Activated CD4-positive, alpha-beta T cell treated with anti-CD3 and anti-CD28 coated beads for 4 hours (primary cell): Measurements from ENCODE around the gene MS4A4E.
"Not testable (repeated sequence)": the region's sequence is repeated elsewhere in the genome, so short reads cannot be mapped to it uniquely, and the experiment has no call there.

Source experiments
- DNase-seq, 2 donors: peaks; one replicate each; pipeline ENCODE4 v3.0.0-alpha.2; 2020

Gene MS4A4E

GRCh38 chr11:60214386-60214785 is 28.6 kb downstream of the MS4A4E start:
- DNase-seq: no peak

DNA sequence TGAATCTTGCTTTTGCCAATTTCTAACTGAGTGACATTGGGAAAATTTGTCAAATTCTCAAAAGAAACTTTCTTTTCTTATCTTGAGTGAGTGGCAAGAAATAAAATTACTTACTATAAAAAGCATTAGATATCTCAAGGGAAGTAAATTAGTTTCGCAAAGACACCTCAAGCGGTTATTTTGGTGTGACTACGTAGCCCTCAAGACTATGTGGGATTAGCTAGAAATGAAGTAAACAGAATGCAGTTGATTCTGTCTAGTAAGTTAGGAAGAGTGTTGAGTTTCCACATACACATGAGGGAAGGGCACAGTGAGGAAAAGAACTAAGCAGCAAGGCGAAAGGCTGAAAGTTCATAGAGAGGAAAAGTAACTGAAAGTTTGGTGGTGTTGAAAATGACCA is 31.7 kb downstream of the MS4A4E start:
- DNase-seq: no peak

GRCh38 chr11:60209977-60210376 is 33.0 kb downstream of the MS4A4E start:
- DNase-seq: no peak

DNA sequence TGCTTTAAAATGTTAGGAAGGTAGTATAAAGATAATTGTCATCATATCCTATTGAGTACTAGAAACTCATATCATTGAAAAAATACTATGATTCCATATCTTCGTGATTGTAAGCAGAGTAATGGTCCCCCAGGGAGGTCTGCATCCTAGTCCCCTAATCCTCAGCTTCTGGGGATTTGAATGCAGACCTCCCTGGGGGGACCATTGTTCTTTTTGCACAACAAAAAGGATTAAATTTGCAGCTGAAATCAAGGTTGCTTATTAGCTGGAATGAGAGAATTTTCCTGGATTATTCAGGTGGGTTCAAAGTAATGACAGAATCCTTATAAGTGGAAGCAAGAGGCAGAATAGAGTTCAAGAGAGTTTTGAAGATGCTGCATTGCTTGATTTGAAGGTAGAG is 34.0 kb downstream of the MS4A4E start:
- DNase-seq: no peak

- no peak for DNase-seq
These were observed 34.6 kb downstream of the MS4A4E start for GRCh38 chr11:60208146-60208895.

- no peak for DNase-seq
These were observed 36.3 kb downstream of the MS4A4E start for GRCh38 chr11:60206616-60207015.

- no peak for DNase-seq
These were observed 38.0 kb downstream of the MS4A4E start for GRCh38 chr11:60204922-60205321.

- DNase-seq: not testable (repeated sequence)
These were observed 41.6 kb downstream of the MS4A4E start for GRCh38 chr11:60201334-60201733.

DNA sequence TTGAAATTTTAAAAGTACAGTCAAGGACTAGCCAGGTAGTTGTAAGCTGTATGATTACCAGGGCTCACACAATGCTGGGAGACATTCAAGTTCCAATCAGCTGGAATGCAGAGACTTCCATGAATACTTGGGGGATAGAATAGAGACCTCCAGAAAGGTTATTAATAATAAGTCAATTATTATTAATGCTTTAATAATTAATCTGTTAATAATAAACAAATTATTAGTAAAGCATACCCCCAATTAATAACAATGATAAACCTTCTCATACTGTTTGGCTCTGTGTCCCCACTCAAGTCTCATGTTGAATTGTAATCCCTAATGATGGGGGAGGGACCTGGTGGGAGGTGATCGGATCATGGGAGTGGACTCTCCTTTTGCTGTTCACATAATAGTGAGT is 45.5 kb downstream of the MS4A4E start:
- no peak for DNase-seq

- DNase-seq: no peak
These were observed 47.0 kb downstream of the MS4A4E start for GRCh38 chr11:60195923-60196368.

GRCh38 chr11:60194511-60194910 is 48.4 kb downstream of the MS4A4E start:
- no peak for DNase-seq

GRCh38 chr11:60193687-60194433 is 49.1 kb downstream of the MS4A4E start:
- DNase-seq: peak; percentile 20 to 63

GRCh38 chr11:60192564-60192963 is 50.4 kb downstream of the MS4A4E start:
- not testable (repeated sequence) for DNase-seq

DNA sequence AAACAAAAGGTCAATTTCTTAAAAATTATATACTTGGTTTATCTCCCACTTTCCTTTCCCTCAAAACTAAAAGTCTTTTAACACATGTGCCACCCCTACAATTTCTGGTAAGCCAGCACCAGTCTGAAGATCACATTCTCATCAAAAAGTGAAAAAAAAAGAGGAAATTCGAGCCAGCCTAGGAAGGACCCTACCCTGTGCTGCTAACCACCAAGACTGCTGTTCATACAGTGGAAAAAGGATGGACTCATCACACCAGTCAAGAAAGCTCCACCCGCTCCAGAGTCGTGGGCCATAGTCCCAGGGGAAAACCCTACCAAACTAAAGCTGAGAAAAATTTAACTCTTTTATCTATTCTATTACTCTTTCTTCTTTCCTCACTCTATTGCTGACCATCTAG is 54.5 kb downstream of the MS4A4E start:
- DNase-seq: not testable (repeated sequence)

- not testable (repeated sequence) for DNase-seq
These were observed 56.8 kb downstream of the MS4A4E start for GRCh38 chr11:60186128-60186527.

GRCh38 chr11:60185512-60185827 is 57.5 kb downstream of the MS4A4E start:
- DNase-seq: not testable (repeated sequence)

DNA sequence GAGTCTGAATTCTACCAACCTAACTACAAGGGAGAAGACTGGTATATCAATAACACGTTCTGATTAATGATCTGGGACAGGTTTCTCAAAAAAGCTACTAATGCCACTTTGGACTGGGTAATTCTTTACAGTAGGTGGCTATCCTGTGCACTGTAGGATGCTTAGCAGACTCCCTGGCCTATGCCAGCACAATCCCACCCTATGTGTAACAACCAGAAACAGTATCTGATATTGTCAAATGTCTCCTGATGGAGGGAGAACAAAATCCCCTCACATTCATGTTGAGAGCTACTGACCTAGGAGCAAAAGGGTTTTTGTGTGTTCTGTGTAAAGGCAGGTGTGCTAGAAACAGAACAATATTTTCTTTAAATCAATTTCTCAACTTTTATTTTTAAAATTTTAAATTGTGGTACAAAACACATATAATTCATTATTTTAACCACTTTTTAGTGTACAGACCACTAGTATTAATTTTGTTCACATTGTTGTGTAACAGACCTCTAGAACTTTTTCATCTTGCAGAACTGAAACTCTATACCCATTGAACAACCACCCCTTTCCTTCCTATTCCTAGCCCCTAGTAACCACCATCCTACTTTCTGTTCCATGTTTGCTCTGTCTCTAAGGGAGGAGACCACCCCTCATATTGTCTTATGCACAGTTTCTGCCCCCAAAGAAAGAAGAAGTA is 58.0 kb downstream of the MS4A4E start:
- DNase-seq: no peak

DNA sequence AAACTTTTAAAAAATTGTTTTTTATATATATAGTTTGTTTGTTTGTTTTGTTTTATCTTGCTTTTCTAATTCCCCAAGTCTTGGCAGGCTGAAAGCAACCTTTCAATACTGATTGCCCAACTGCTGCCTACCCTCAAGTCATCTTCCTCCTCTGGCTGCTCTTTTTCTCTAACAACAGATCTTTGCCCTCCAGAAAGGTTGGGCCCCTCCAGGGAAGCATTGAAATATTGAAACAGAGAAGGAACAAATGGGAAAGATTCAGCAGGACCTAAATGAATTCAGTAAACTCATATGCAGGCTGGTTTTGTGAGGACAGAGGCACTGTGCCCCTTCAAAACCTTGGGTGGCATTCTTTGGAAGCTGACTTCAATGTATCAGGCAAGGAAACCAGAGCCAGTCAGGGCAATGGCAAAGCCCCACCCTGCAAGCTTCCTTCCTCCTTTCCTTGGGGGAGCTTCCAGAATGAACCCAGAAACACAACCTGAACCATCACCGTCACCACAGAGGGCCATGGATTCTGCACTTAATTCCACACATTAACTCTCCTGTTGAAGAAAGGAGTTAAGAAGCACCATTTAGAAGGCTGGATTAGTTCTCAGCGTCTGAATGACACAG is 59.2 kb downstream of the MS4A4E start:
- DNase-seq: no peak

- DNase-seq: no peak
These were observed 60.2 kb downstream of the MS4A4E start, which contains the start of gene MS4A6A for GRCh38 chr11:60182541-60183330. MS4A6A (minus strand) TSS chr11:60183083; CDS start chr11:60181727, 1,356 bp downstream.

DNA sequence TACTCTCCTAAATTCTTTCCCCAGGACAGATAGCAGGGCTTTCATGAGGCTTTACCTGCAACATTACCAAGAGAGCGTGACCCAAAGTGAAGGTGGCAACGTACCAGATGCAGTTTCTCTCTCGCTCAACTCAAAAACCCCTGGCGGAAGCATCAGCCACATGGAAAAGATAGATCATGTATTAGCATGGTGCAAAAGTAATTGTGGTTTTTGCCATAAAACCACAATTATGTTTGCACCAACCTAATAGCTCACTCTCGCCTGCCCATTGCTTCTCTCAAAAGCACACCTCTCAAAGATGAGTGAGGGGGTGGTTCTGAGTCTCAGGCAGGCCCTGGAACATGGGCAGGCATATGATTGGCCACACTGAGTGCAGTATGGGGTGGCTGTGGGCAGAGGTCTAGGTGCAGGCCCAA is 67.1 kb downstream of the MS4A4E start:
- DNase-seq: no peak

GRCh38 chr11:60172011-60172410 is 70.9 kb downstream of the MS4A4E start:
- DNase-seq: no peak

DNA sequence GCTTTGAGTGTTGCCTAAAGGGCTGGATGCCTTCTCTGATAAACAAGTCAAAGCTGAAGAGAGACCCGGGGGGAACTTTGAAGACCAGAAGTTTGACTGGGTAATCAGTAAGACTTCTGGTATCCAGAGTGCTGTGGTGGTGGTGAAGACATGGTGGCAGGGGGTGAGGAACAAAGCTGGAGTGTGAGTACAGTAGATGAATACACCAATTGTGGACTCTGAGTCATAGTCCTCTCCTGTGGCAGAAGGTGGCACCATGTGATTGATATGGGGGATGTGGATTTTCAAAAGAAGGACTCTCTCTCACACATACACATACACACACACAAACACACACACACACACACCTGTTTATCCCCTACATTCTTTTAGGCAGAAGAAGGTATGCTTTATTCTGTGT is 72.4 kb downstream of the MS4A4E start:
- no peak for DNase-seq
